Mesenchymal stem cell (in vitro differentiated cells and primary cell): Measurements from ENCODE around the gene LEMD3.

Experiments
- DNase-seq: peaks from one replicate; pipeline ENCODE4 v3.0.0-alpha.2; 2013
- H2AFZ ChIP-seq: one replicate; pipeline ENCODE4 v1.6.1; 2013; ENCODE audit warnings: low read depth, mild to moderate bottlenecking, control low read depth, inconsistent platforms, low read length, moderate library complexity
- H2AK5ac ChIP-seq: 2 replicates; pipeline ENCODE4 v1.6.1; 2013; ENCODE audit warnings: low read length, moderate library complexity, mild to moderate bottlenecking, inconsistent platforms; ENCODE audit not compliant: severe bottlenecking
- H2BK120ac ChIP-seq: one replicate; pipeline ENCODE4 v1.6.1; 2013; ENCODE audit warnings: low read depth, mild to moderate bottlenecking, inconsistent platforms, low read length, moderate library complexity
- H2BK12ac ChIP-seq, 2 experiments: one replicate each; pipeline ENCODE4 v1.6.1; 2013; ENCODE audit warnings: inconsistent platforms in 2 of 2, low read length in 2 of 2, mild to moderate bottlenecking in 2 of 2, moderate library complexity in 2 of 2, control low read depth in 1 of 2
- H2BK15ac ChIP-seq: one replicate; pipeline ENCODE4 v1.6.1; 2013; ENCODE audit warnings: mild to moderate bottlenecking, low read depth, inconsistent platforms; ENCODE audit not compliant: poor library complexity, severe bottlenecking
- H2BK5ac ChIP-seq: 2 replicates; pipeline ENCODE4 v1.6.1; 2013; ENCODE audit warnings: low read depth, mild to moderate bottlenecking, low read length, control low read depth, inconsistent platforms; ENCODE audit not compliant: poor library complexity, severe bottlenecking
- H3K14ac ChIP-seq, 2 experiments: one replicate each; pipeline ENCODE4 v1.6.1; 2013; ENCODE audit warnings: inconsistent platforms in 2 of 2, low read length in 2 of 2, control low read depth in 1 of 2, mild to moderate bottlenecking in 1 of 2, moderate library complexity in 1 of 2
- H3K18ac ChIP-seq, 2 experiments: one replicate each; pipeline ENCODE4 v1.6.1; 2013; ENCODE audit warnings: inconsistent platforms in 2 of 2, low read length in 2 of 2, control low read depth in 1 of 2, low read depth in 1 of 2, mild to moderate bottlenecking in 1 of 2
- H3K23ac ChIP-seq, 2 experiments: one replicate each; pipeline ENCODE4 v1.6.1; 2013; ENCODE audit warnings: inconsistent platforms in 2 of 2, low read length in 2 of 2, mild to moderate bottlenecking in 2 of 2, moderate library complexity in 2 of 2, control low read depth in 1 of 2
- H3K27ac ChIP-seq: 2 replicates; pipeline ENCODE4 v1.5.1; 2013; ENCODE audit warnings: mild to moderate bottlenecking, moderate library complexity, low read length, control low read depth, inconsistent platforms; ENCODE audit not compliant: poor library complexity, severe bottlenecking
- H3K27me3 ChIP-seq, 2 experiments: 2 replicates each; pipeline versions ENCODE4 v1.6.1 to v1.7.0; 2013; ENCODE audit warnings: low read length in 2 of 2, mild to moderate bottlenecking in 2 of 2, moderate library complexity in 2 of 2, control low read depth in 1 of 2, inconsistent platforms in 1 of 2; ENCODE audit not compliant: control insufficient read depth in 1 of 2, insufficient read depth in 1 of 2
- H3K36me3 ChIP-seq, 2 experiments: 2 replicates each; pipeline versions ENCODE4 v1.6.1 to v1.7.0; 2013; ENCODE audit warnings: low read length in 2 of 2, control low read depth in 1 of 2, inconsistent platforms in 1 of 2, low read depth in 1 of 2, mild to moderate bottlenecking in 1 of 2; ENCODE audit not compliant: insufficient read depth in 2 of 2, control insufficient read depth in 1 of 2
- H3K4ac ChIP-seq, 2 experiments: one replicate each; pipeline ENCODE4 v1.6.1; 2013; ENCODE audit warnings: inconsistent platforms in 2 of 2, low read length in 2 of 2, mild to moderate bottlenecking in 2 of 2, moderate library complexity in 2 of 2, control low read depth in 1 of 2, low read depth in 1 of 2
- H3K4me1 ChIP-seq: 2 replicates; pipeline ENCODE4 v1.6.1; 2013; ENCODE audit warnings: low read depth, low read length, control low read depth; ENCODE audit not compliant: control insufficient read depth, insufficient read depth
- H3K4me2 ChIP-seq: 2 replicates; pipeline ENCODE4 v1.6.1; 2013; ENCODE audit warnings: low read length, mild to moderate bottlenecking, inconsistent platforms; ENCODE audit not compliant: poor library complexity, severe bottlenecking
- H3K4me3 ChIP-seq, 2 experiments: 2 replicates each; pipeline versions ENCODE4 v1.5.1 to v1.7.0; 2013; ENCODE audit warnings: low read length in 2 of 2, mild to moderate bottlenecking in 2 of 2, control low read depth in 1 of 2, low read depth in 1 of 2; ENCODE audit not compliant: insufficient read depth in 1 of 2
- H3K79me1 ChIP-seq: replicated peaks from 2 replicates; pipeline ENCODE4 v1.6.1; 2013; ENCODE audit warnings: mild to moderate bottlenecking, control low read depth, low read length, inconsistent platforms; ENCODE audit not compliant: poor library complexity, severe bottlenecking
- H3K9ac ChIP-seq: 2 replicates; pipeline ENCODE4 v1.7.0; 2013; ENCODE audit warnings: mild to moderate bottlenecking, low read length, moderate library complexity
- H3K9me3 ChIP-seq: 2 replicates; pipeline ENCODE4 v1.7.0; 2013; ENCODE audit warnings: mild to moderate bottlenecking, low read length; ENCODE audit not compliant: control insufficient read depth
- H4K8ac ChIP-seq: one replicate; pipeline ENCODE4 v1.6.1; 2013; ENCODE audit warnings: inconsistent platforms, mild to moderate bottlenecking, low read length, moderate library complexity
- H4K91ac ChIP-seq: one replicate; pipeline ENCODE4 v1.6.1; 2013; ENCODE audit warnings: mild to moderate bottlenecking, low read length, inconsistent platforms
- WGBS: methylation state at CpG from one replicate; pipeline ENCODE4 v1.1.7; 2013; ENCODE audit warnings: mixed read lengths; 5-methylcytosine and 5-hydroxymethylcytosine counted together

LEMD3 gene

DNA sequence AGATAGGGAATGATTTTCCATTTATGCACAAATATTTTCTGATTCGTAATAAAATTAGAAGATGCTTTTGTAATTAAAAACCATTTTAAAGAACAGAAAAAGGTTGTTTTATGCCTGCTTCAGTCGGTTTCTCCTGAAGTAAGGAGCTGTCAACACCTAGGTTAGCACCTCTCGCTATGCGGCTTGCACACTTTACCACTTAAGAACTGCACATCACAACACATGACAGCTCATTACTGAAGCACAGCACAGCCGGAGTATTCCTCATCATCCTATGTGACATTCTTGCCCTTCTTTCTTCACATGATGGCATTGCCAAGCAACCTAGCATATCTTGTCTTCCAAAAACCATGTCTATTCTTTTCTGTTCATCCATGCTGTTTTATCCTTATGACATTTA is 42.9 kb upstream of the LEMD3 start:
- Histone ChIP-seq H3K14ac (no peak overlapping the region), H4K91ac (no peak overlapping the region), H3K4me2 (no peak overlapping the region), H2AK5ac (no peak overlapping the region), H3K9ac (no peak overlapping the region), H3K27me3 (peaks cover 21 to 47% of the 10 kb centered on the region in 2 experiments), H3K36me3 (no peaks in the 10 kb centered on the region), H2BK15ac (no peak overlapping the region), H3K27ac (no peak overlapping the region), H3K4me3 (no peak overlapping the region), H3K9me3 (no peaks in the 10 kb centered on the region), H2BK12ac (no peak overlapping the region), H3K79me1 (no peaks in the 10 kb centered on the region), H2BK120ac (no peak overlapping the region), H3K18ac (no peak overlapping the region), H2BK5ac (no peak overlapping the region), H4K8ac (no peak overlapping the region), H3K23ac (no peak overlapping the region), H3K4me1 (peaks cover 5% of the 10 kb centered on the region), H2AFZ (no peak overlapping the region), H3K4ac (no peak overlapping the region)
- no peak for DNase-seq
- 83% methylated on average over 4 of the region's 5 CpGs for WGBS

- Histone ChIP-seq H3K79me1 (no peaks in the 10 kb centered on the region), H2BK5ac (no peak overlapping the region), H3K4me3 (no peak overlapping the region), H3K18ac (no peak overlapping the region), H3K9me3 (peaks cover 6% of the 10 kb centered on the region), H3K14ac (no peak overlapping the region), H4K8ac (no peak overlapping the region), H2AK5ac (no peak overlapping the region), H3K27me3 (peaks cover 12 to 39% of the 10 kb centered on the region in 2 experiments), H2BK120ac (no peak overlapping the region), H2BK15ac (no peak overlapping the region), H3K23ac (no peak overlapping the region), H3K27ac (no peak overlapping the region), H3K4me1 (no peaks in the 10 kb centered on the region), H3K9ac (no peak overlapping the region), H4K91ac (no peak overlapping the region), H2AFZ (no peak overlapping the region), H2BK12ac (no peak overlapping the region), H3K4me2 (no peak overlapping the region), H3K4ac (no peak overlapping the region), H3K36me3 (no peaks in the 10 kb centered on the region)
- no peak for DNase-seq
These were observed 35.5 kb upstream of the LEMD3 start for GRCh38 chr12:65133879-65134278.

DNA sequence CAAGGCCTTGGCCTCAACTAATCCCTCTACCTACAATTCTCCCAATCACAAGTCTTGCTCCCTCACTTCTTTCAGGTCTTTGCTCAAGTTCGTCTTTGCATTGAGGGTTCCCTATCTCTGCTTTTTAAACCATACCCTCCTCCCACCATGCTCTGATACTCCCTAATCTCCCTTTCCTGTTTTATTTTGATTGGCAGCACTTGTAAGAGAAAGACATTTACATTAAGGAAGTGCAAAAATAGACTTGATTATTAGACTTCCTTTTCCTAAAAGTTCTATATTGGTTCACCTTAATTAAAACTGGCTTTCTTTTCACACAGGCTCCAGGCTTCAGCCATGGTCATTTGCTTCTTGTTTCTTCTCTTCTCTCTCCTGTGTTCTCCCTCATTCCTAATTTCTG is 30.0 kb upstream of the LEMD3 start:
- no peaks in the 10 kb centered on the region for H3K79me1 ChIP-seq
- no peak overlapping the region for H2BK12ac ChIP-seq
- no peaks in the 10 kb centered on the region for H3K36me3 ChIP-seq
- H3K23ac ChIP-seq: no peak overlapping the region
- no peak overlapping the region for H3K18ac ChIP-seq
- H3K14ac ChIP-seq: no peak overlapping the region
- no peak overlapping the region for H3K4ac ChIP-seq
- 93% methylated on average over 1 of the region's 1 CpG for WGBS
- DNase-seq: no peak
- H3K9me3 ChIP-seq: peaks cover 6% of the 10 kb centered on the region
- H2BK5ac ChIP-seq: no peak overlapping the region
- no peak overlapping the region for H2BK120ac ChIP-seq
- no peak overlapping the region for H2AK5ac ChIP-seq
- no peak overlapping the region for H3K4me3 ChIP-seq
- no peak overlapping the region for H3K9ac ChIP-seq
- no peak overlapping the region for H2AFZ ChIP-seq
- H2BK15ac ChIP-seq: no peak overlapping the region
- H4K91ac ChIP-seq: no peak overlapping the region
- H4K8ac ChIP-seq: no peak overlapping the region
- no peak overlapping the region for H3K4me2 ChIP-seq
- H3K27me3 ChIP-seq: peaks cover 31 to 42% of the 10 kb centered on the region in 2 experiments
- no peak overlapping the region for H3K27ac ChIP-seq
- no peaks in the 10 kb centered on the region for H3K4me1 ChIP-seq

GRCh38 chr12:65140738-65141137 is 28.6 kb upstream of the LEMD3 start:
- H2AFZ ChIP-seq: no peak overlapping the region
- no peak overlapping the region for H2BK120ac ChIP-seq
- H3K14ac ChIP-seq: no peak overlapping the region
- H2BK12ac ChIP-seq: no peak overlapping the region
- H3K4me3 ChIP-seq: no peak overlapping the region
- H2BK15ac ChIP-seq: no peak overlapping the region
- no peak overlapping the region for H2BK5ac ChIP-seq
- no peak overlapping the region for H3K4me2 ChIP-seq
- H3K9me3 ChIP-seq: peaks cover 3% of the 10 kb centered on the region
- no CpG with 5 or more reads among the region's 1 CpG for WGBS
- H3K9ac ChIP-seq: no peak overlapping the region
- H4K91ac ChIP-seq: no peak overlapping the region
- no peaks in the 10 kb centered on the region for H3K79me1 ChIP-seq
- no peak overlapping the region for H4K8ac ChIP-seq
- no peak overlapping the region for H3K27ac ChIP-seq
- H3K36me3 ChIP-seq: no peaks in the 10 kb centered on the region
- H2AK5ac ChIP-seq: no peak overlapping the region
- H3K4ac ChIP-seq: no peak overlapping the region
- H3K18ac ChIP-seq: no peak overlapping the region
- DNase-seq: no peak
- peaks cover 27 to 35% of the 10 kb centered on the region in 2 experiments for H3K27me3 ChIP-seq
- H3K23ac ChIP-seq: no peak overlapping the region
- H3K4me1 ChIP-seq: no peaks in the 10 kb centered on the region
